WTC11 (cell line): ENCODE results near the gene FARP2. TPM values are rescaled to one million over a fixed set of nuclear protein-coding genes. Genes with fewer than 3 reads are reported as not detected.

Experiments
- ATAC-seq: fragments of 200-7000 bp; cut with Tn5 transposase; 2 replicates; pipeline ENCODE4 v1.10.0; 2021; ENCODE audit warnings: mild to moderate bottlenecking, moderate library complexity
- CTCF ChIA-PET: fragments of 300-600 bp; sonication (Branson Sonifier 250); formaldehyde crosslinking; loops from one replicate; lab custom pipeline; 2021; ENCODE audit warnings: antibody characterized with exemption; lab: Charles Lee
- POLR2A ChIA-PET: fragments of 350-600 bp; sonication (Branson Sonifier 250); formaldehyde crosslinking; loops from one replicate; lab custom pipeline; 2021; ENCODE audit warnings: antibody characterized with exemption; lab: Charles Lee
- DNase-seq: peaks from one replicate; pipeline ENCODE4 v3.0.0; 2021; ENCODE audit warnings: low spot score
- H3K27ac Mint-ChIP-seq: 2 replicates; pipeline ENCODE4 v1.8.0; 2021; ENCODE audit warnings: mixed read lengths
- H3K27me3 Mint-ChIP-seq: 2 replicates; pipeline ENCODE4 v1.8.0; 2021; ENCODE audit warnings: low read depth, mild to moderate bottlenecking, moderate library complexity, mixed read lengths
- H3K36me3 Mint-ChIP-seq: 2 replicates; pipeline ENCODE4 v1.8.0; 2021; ENCODE audit warnings: mixed read lengths
- H3K4me1 Mint-ChIP-seq: 2 replicates; pipeline ENCODE4 v1.8.0; 2022; ENCODE audit warnings: mixed read lengths
- H3K4me3 Mint-ChIP-seq: 2 replicates; pipeline ENCODE4 v1.8.0; 2021; ENCODE audit warnings: mild to moderate bottlenecking, moderate library complexity, mixed read lengths
- H3K9me3 Mint-ChIP-seq: 2 replicates; pipeline ENCODE4 v1.8.0; 2021; ENCODE audit warnings: mixed read lengths
- E2F5 ChIP-seq: sonication (generic); formaldehyde crosslinking; IDR thresholded peaks from 2 replicates; pipeline ENCODE4 v1.8.1; 2022; ENCODE audit warnings: mild to moderate bottlenecking, moderate library complexity, missing genetic modification reagents
- GRHL2 ChIP-seq: fragments of 250-450 bp; sonication (Bioruptor Pico); IDR thresholded peaks from 2 replicates; pipeline ENCODE4 v1.8.0; 2022; ENCODE audit warnings: mild to moderate bottlenecking, moderate library complexity; ENCODE audit not compliant: insufficient replicate concordance, severe bottlenecking
- HMGA2 ChIP-seq: fragments of 250-450 bp; sonication (Bioruptor Pico); IDR thresholded peaks from 2 replicates; pipeline ENCODE4 v1.4.0; 2021; ENCODE audit warnings: mild to moderate bottlenecking, moderate library complexity
- MLX ChIP-seq: sonication (generic); formaldehyde crosslinking; IDR thresholded peaks from 2 replicates; pipeline ENCODE4 v1.8.1; 2023; ENCODE audit warnings: mild to moderate bottlenecking, missing genetic modification reagents, moderate library complexity
- NFYB ChIP-seq: sonication (generic); formaldehyde crosslinking; conservative IDR thresholded peaks from 2 replicates; pipeline ENCODE4 v1.8.0; 2022; ENCODE audit warnings: low read depth, missing genetic modification reagents
- RORB ChIP-seq: fragments of 250-450 bp; sonication (Bioruptor Pico); IDR thresholded peaks from 2 replicates; pipeline ENCODE4 v1.9.0; 2021; ENCODE audit warnings: mild to moderate bottlenecking
- TEAD1 ChIP-seq: sonication (generic); formaldehyde crosslinking; IDR thresholded peaks from 2 replicates; pipeline ENCODE4 v1.8.0; 2022; ENCODE audit warnings: mild to moderate bottlenecking, missing genetic modification reagents
- ZBTB21 ChIP-seq: sonication (generic); formaldehyde crosslinking; IDR thresholded peaks from 2 replicates; pipeline ENCODE4 v1.8.1; 2023; ENCODE audit warnings: mild to moderate bottlenecking, missing genetic modification reagents, borderline replicate concordance
- ZNF138 ChIP-seq: sonication (generic); formaldehyde crosslinking; conservative IDR thresholded peaks from 2 replicates; pipeline ENCODE4 v1.8.1; 2022; ENCODE audit warnings: mild to moderate bottlenecking, moderate library complexity, missing genetic modification reagents
- ZNF263 ChIP-seq: sonication (generic); formaldehyde crosslinking; IDR thresholded peaks from 2 replicates; pipeline ENCODE4 v1.8.1; 2022; ENCODE audit warnings: low read depth, mild to moderate bottlenecking, moderate library complexity, missing genetic modification reagents
- total RNA-seq: library from RNA; stranded (reverse); gene quantifications from 3 replicates; pipeline ENCODE4 v1.2.3, GENCODE V29; 2021
- TF ChIP-seq, protein P1 (sequence below): fragments of 250-450 bp; sonication (Bioruptor Pico); conservative IDR thresholded peaks from 2 replicates; pipeline ENCODE4 v1.9.0; 2021; ENCODE audit warnings: mild to moderate bottlenecking
- TF ChIP-seq, protein P2 (sequence below): fragments of 250-450 bp; sonication (Bioruptor Pico); IDR thresholded peaks from 2 replicates; pipeline ENCODE4 v1.8.0; 2021; ENCODE audit warnings: mild to moderate bottlenecking
- TF ChIP-seq, protein P3 (sequence below): sonication (generic); formaldehyde crosslinking; conservative IDR thresholded peaks from 2 replicates; pipeline ENCODE4 v1.8.1; 2023; ENCODE audit warnings: mild to moderate bottlenecking, low read depth, missing genetic modification reagents, moderate library complexity

FARP2 gene
- total RNA-seq, 1 experiment from 2014 or later: 37.8 TPM

DNA sequence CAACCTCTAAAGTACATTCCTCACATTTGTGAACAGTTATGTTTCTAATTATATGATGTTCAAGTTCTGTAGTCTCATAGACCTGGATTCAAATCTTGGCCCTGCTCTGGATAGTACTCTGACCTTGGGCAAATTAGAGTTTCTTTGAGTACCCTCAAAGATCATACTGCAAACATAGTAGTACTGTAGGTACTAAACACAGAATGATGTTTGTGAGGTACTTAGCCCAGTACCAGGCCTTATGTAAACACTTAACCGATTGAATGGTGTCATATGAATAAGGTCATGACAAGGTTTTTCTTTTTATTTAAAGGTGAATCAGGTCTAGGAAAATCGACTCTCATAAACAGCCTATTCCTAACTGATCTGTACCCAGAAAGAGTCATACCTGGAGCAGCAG is 21.3 kb upstream of the FARP2 start (continued):
- TF ChIP-seq, protein P1, sequence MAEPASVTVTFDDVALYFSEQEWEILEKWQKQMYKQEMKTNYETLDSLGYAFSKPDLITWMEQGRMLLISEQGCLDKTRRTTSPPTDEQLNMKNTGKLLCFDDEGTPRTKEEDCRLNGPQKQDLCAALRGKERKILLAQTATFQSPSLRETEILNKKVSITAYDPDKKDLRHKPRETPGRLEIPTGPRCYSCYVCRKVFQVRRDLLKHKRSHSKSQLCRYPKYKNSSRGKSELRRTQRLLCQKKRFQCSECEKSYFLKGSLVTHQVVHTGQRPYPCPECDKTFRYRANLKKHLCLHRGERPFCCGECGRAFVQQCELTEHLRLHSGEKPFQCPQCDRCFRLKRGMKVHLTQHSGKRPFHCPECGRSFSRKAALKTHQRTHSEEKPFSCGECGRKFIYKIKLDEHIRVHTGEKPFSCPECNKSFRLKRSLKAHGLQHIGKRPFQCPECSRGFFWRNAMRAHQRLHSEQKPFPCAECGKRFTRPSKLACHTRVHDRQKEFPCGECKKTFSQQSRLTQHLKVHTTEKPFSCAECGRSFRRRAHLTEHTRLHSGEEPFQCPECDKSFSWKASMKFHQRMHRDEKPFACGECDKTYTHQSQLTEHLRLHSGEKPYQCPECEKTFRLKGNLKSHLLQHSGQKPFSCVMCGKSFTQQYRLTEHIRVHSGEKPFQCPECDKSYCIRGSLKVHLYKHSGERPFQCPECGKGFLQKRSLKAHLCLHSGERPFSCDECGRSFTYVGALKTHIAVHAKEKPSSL (CRISPR knock-in tag): no peak
- no peak for TF ChIP-seq ZBTB21 (CRISPR knock-in tag)
- TF ChIP-seq TEAD1: no peak

DNA sequence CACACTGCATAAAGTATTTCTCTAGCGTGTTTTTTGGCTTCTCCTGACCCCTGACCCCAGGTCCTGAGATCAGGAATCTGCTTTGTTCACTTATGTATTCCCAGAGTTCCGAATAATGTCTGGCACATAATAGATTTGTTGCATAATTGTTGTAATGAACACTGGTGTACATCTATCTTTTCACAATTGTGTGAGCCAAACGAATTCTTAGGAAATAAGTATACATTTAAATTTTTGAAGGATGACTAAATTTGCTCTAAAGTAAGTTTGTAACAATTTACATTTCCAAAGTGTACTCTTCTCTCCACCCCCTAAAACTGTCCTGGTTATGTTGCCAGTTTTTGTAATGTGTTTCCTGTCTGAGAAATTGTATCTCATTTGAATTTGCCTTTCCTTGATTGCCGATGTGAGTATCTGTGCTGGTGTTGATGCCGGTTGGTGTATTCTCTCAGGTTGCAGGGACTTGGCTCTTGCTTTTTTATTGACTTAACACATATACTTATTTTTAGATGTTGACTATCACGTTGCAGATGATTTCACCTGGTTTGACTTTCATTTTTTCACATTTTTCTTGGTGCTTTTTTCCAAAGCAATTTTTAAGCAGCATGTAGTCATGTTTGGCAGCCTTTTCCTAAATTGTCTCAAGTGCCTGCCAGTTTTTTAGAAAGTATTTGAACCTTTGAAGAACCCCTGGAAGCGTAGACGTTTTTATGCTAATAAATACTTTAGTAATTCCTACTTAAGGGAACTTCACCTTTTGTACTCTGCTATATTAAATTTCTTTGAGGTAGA is 16.1 kb upstream of the FARP2 start:
- ATAC-seq: no peak
- Mint-ChIP-seq H3K27me3 (no peaks in the 10 kb centered on the region), H3K4me3 (no peak overlapping the region), H3K27ac (0 out of 2 replicates have a peak overlapping the region, but pooled peaks have one; percentile 17), H3K4me1 (no peaks in the 10 kb centered on the region)
- no peak for DNase-seq
- CTCF ChIA-PET: no interaction called here
- TF ChIP-seq GRHL2 (CRISPR knock-in tag) (no peak), E2F5 (CRISPR knock-in tag) (no peak), ZNF138 (no peak), RORB (CRISPR knock-in tag) (no peak)
- TF ChIP-seq, protein P2, sequence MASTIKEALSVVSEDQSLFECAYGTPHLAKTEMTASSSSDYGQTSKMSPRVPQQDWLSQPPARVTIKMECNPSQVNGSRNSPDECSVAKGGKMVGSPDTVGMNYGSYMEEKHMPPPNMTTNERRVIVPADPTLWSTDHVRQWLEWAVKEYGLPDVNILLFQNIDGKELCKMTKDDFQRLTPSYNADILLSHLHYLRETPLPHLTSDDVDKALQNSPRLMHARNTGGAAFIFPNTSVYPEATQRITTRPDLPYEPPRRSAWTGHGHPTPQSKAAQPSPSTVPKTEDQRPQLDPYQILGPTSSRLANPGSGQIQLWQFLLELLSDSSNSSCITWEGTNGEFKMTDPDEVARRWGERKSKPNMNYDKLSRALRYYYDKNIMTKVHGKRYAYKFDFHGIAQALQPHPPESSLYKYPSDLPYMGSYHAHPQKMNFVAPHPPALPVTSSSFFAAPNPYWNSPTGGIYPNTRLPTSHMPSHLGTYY: no peak
- TF ChIP-seq, all 79 proteins: peak for 0
- no peaks in the 10 kb centered on the region for H3K9me3 Mint-ChIP-seq
- H3K36me3 Mint-ChIP-seq: peaks cover 81% of the 10 kb centered on the region
- POLR2A ChIA-PET: no interaction called here

GRCh38 chr2:241340631-241341163 is 15.4 kb upstream of the FARP2 start:
- TF ChIP-seq, protein P3, sequence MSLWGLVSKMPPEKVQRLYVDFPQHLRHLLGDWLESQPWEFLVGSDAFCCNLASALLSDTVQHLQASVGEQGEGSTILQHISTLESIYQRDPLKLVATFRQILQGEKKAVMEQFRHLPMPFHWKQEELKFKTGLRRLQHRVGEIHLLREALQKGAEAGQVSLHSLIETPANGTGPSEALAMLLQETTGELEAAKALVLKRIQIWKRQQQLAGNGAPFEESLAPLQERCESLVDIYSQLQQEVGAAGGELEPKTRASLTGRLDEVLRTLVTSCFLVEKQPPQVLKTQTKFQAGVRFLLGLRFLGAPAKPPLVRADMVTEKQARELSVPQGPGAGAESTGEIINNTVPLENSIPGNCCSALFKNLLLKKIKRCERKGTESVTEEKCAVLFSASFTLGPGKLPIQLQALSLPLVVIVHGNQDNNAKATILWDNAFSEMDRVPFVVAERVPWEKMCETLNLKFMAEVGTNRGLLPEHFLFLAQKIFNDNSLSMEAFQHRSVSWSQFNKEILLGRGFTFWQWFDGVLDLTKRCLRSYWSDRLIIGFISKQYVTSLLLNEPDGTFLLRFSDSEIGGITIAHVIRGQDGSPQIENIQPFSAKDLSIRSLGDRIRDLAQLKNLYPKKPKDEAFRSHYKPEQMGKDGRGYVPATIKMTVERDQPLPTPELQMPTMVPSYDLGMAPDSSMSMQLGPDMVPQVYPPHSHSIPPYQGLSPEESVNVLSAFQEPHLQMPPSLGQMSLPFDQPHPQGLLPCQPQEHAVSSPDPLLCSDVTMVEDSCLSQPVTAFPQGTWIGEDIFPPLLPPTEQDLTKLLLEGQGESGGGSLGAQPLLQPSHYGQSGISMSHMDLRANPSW (CRISPR knock-in tag): no peak
- TF ChIP-seq ZNF263 (CRISPR knock-in tag) (no peak), HMGA2 (CRISPR knock-in tag) (no peak), MLX (no peak), NFYB (CRISPR knock-in tag) (no peak)
- TF ChIP-seq, all 79 proteins: peak for 0
- Mint-ChIP-seq H3K4me1 (no peaks in the 10 kb centered on the region), H3K9me3 (no peaks in the 10 kb centered on the region), H3K36me3 (peaks cover 85% of the 10 kb centered on the region), H3K27ac (no peak overlapping the region), H3K4me3 (no peak overlapping the region), H3K27me3 (no peaks in the 10 kb centered on the region)
- ChIA-PET POLR2A (no interaction called here), CTCF (no interaction called here)
- DNase-seq (no peak), ATAC-seq (no peak)
